Measurements from ENCODE around the gene GPR173.

The GPR173 gene

GRCh38 chrX:53048169-53049126 lies at the start of gene GPR173:
TSS of gene GPR173 (plus strand) at chrX:53048789. CDS start at chrX:53076622, 27,833 bp downstream.
- no peak for DNase-seq (ENCODE audit: low spot score)

- no peak for DNase-seq (ENCODE audit: low spot score)
Measured at GRCh38 chrX:53000447-53001135, 48.0 kb upstream of the GPR173 start.

- DNase-seq (ENCODE audit: low spot score), result no peak
Measured at GRCh38 chrX:53001958-53002357, 46.6 kb upstream of the GPR173 start.

GRCh38 chrX:53003111-53003510 lies 45.5 kb upstream of the GPR173 start:
- DNase-seq (ENCODE audit: low spot score), result no peak

GRCh38 chrX:53004038-53004437 lies 44.6 kb upstream of the GPR173 start:
- no peak for DNase-seq (ENCODE audit: low spot score)

GRCh38 chrX:53004811-53005210 lies 43.8 kb upstream of the GPR173 start:
- DNase-seq (ENCODE audit: low spot score), result no peak

GRCh38 chrX:53005327-53005726 lies 43.3 kb upstream of the GPR173 start:
- no peak for DNase-seq (ENCODE audit: low spot score)

- no peak for DNase-seq (ENCODE audit: low spot score)
Measured at GRCh38 chrX:53009032-53009431, 39.6 kb upstream of the GPR173 start.

- DNase-seq (ENCODE audit: low spot score), result no peak
Measured at GRCh38 chrX:53013291-53013690, 35.3 kb upstream of the GPR173 start.

- no peak for DNase-seq (ENCODE audit: low spot score)
Measured at GRCh38 chrX:53018627-53019026, 30.0 kb upstream of the GPR173 start.

GRCh38 chrX:53022381-53022780 lies 26.2 kb upstream of the GPR173 start:
- no peak for DNase-seq (ENCODE audit: low spot score)

- DNase-seq (ENCODE audit: low spot score), result no peak
Measured at GRCh38 chrX:53028678-53029077, 19.9 kb upstream of the GPR173 start.

- no peak for DNase-seq (ENCODE audit: low spot score)
Measured at GRCh38 chrX:53031380-53031779, 17.2 kb upstream of the GPR173 start.

GRCh38 chrX:53036149-53036548 lies 12.4 kb upstream of the GPR173 start:
- DNase-seq (ENCODE audit: low spot score), result no peak

GRCh38 chrX:53039236-53039635 lies 9.4 kb upstream of the GPR173 start:
- no peak for DNase-seq (ENCODE audit: low spot score)

GRCh38 chrX:53044995-53045394 lies 3.6 kb upstream of the GPR173 start:
- DNase-seq (ENCODE audit: low spot score), result no peak

GRCh38 chrX:53047228-53047627 lies 1.4 kb upstream of the GPR173 start:
- no peak for DNase-seq (ENCODE audit: low spot score)

- no peak for DNase-seq (ENCODE audit: low spot score)
Measured at GRCh38 chrX:53049127-53049517, 533 bp downstream of the GPR173 start.

- no peak for DNase-seq (ENCODE audit: low spot score)
Measured at GRCh38 chrX:53050841-53051240, 2.3 kb downstream of the GPR173 start.

GRCh38 chrX:53055244-53055849 lies 6.8 kb downstream of the GPR173 start:
- no peak for DNase-seq (ENCODE audit: low spot score)

GRCh38 chrX:53056292-53056691 lies 7.7 kb downstream of the GPR173 start:
- DNase-seq (ENCODE audit: low spot score), result no peak

GRCh38 chrX:53065104-53065503 lies 16.5 kb downstream of the GPR173 start:
- DNase-seq (ENCODE audit: low spot score), result no peak

- no peak for DNase-seq (ENCODE audit: low spot score)
Measured at GRCh38 chrX:53071064-53071463, 22.5 kb downstream of the GPR173 start.
